HepG2 (cell line): ENCODE results near the gene ERF. TPM values are rescaled to one million over a fixed set of nuclear protein-coding genes. Genes with fewer than 3 reads are reported as not detected.

ENCODE experiments used
- ATAC-seq: fragments of 200-7000 bp; cut with Tn5 transposase; 3 replicates; pipeline ENCODE4 v1.9.1; 2020; ENCODE audit warnings: mild to moderate bottlenecking, moderate library complexity
- BruUV-seq: library from RNA; stranded (reverse); fragments of 400-500 nt; replicated peaks from 2 replicates; lab custom pipeline; 2021; lab: Mats Ljungman, UMichigan
- CTCF ChIA-PET: fragments of 300-600 bp; formaldehyde crosslinking; extraction: SDS; loops from one replicate; lab custom pipeline; 2021; ENCODE audit warnings: low total read pairs, inconsistent platforms, low intra/inter-chr PET ratio; lab: Yijun Ruan, JAX
- POLR2A ChIA-PET: fragments of 350-600 bp; sonication (Branson Sonifier 250); formaldehyde crosslinking; loops from one replicate; lab custom pipeline; 2020; ENCODE audit warnings: antibody characterized with exemption, inconsistent platforms; lab: Yijun Ruan, JAX
- DNase-seq: peaks from one replicate; pipeline ENCODE4 v3.0.0-alpha.2; 2015; ENCODE audit warnings: low spot score
- FAIRE-seq: peaks from 3 replicates; lab custom pipeline; 2011; peaks lifted over from hg19 to GRCh38; lab: Jason Lieb, UNC
- H2AFZ ChIP-seq: one replicate; pipeline ENCODE4 v1.6.1; 2011; ENCODE audit warnings: low read length, inconsistent platforms
- H3K27ac ChIP-seq: fragments of 300-600 bp; 3 replicates; pipeline ENCODE4 v1.8.0; 2011; ENCODE audit warnings: mixed run types, mild to moderate bottlenecking, mixed read lengths, low read length, inconsistent platforms; ENCODE audit not compliant: insufficient read depth; ENCODE audit errors: extremely low read length
- H3K27me3 ChIP-seq, 2 experiments: fragments of 200-600 bp in 1 of 2; 2 replicates in 1 of 2; 3 replicates in 1 of 2; pipeline versions ENCODE4 v1.6.0 to v1.8.0; 2011; ENCODE audit warnings: low read length in 2 of 2, mild to moderate bottlenecking in 2 of 2, moderate library complexity in 2 of 2, inconsistent platforms in 1 of 2; ENCODE audit not compliant: insufficient read depth in 2 of 2, control insufficient read depth in 1 of 2
- H3K36me3 ChIP-seq, 2 experiments: fragments of 200-600 bp in 1 of 2; replicated peaks in 1 of 2; 2 replicates in 1 of 2; 3 replicates in 1 of 2; pipeline versions ENCODE4 v1.5.1 to v1.8.0; 2011; ENCODE audit warnings: low read length in 2 of 2, inconsistent platforms in 1 of 2; ENCODE audit not compliant: insufficient read depth in 2 of 2, control insufficient read depth in 1 of 2
- H3K4me1 ChIP-seq: 2 replicates; pipeline ENCODE4 v1.5.1; 2012; ENCODE audit warnings: low read length, inconsistent platforms; ENCODE audit not compliant: insufficient read depth
- H3K4me2 ChIP-seq: 2 replicates; pipeline ENCODE4 v1.6.0; 2011; ENCODE audit warnings: low read depth, low read length, inconsistent platforms
- H3K4me3 ChIP-seq, 3 experiments: fragments of 200-600 bp in 1 of 3; sonication (generic), shearing (Covaris generic) in 1 of 3; replicated peaks in 1 of 3; 2 replicates each; pipeline ENCODE4 v1.5.1; 2011 to 2016; ENCODE audit warnings: low read length in 3 of 3, inconsistent platforms in 2 of 3, low read depth in 2 of 3, mild to moderate bottlenecking in 2 of 3, control low read depth in 1 of 3, mixed read lengths in 1 of 3; ENCODE audit not compliant: insufficient read depth in 1 of 3
- H3K79me2 ChIP-seq: one replicate; pipeline ENCODE4 v1.6.1; 2011; ENCODE audit warnings: low read length, inconsistent platforms; ENCODE audit not compliant: insufficient read depth
- H3K9ac ChIP-seq: 2 replicates; pipeline ENCODE4 v1.6.0; 2011; ENCODE audit warnings: mild to moderate bottlenecking, low read depth, low read length, inconsistent platforms; ENCODE audit not compliant: insufficient read depth
- H3K9me3 ChIP-seq: 2 replicates; pipeline ENCODE4 v1.5.1; 2012; ENCODE audit warnings: mild to moderate bottlenecking, low read length
- H4K20me1 ChIP-seq: 2 replicates; pipeline ENCODE4 v1.6.0; 2011; ENCODE audit warnings: inconsistent platforms, mild to moderate bottlenecking, low read length, moderate library complexity; ENCODE audit not compliant: insufficient read depth
- ETS1 ChIP-seq: sonication (generic); formaldehyde crosslinking; IDR thresholded peaks from 2 replicates; pipeline ENCODE4 v1.4.0; 2020; ENCODE audit warnings: missing genetic modification reagents
- RBFOX2 ChIP-seq: fragments of 200-400 bp; formaldehyde crosslinking; IDR thresholded peaks from 2 replicates; pipeline ENCODE4 v1.6.1; 2017; ENCODE audit warnings: low read depth, mild to moderate bottlenecking, low read length
- SIN3A ChIP-seq: IDR thresholded peaks from 2 replicates; pipeline ENCODE4 v1.6.1; 2011; ENCODE audit warnings: low read depth, mild to moderate bottlenecking, control low read depth, low read length, borderline replicate concordance
- SMARCC2 ChIP-seq: fragments of 450-650 bp; IDR thresholded peaks from 2 replicates; pipeline ENCODE4 v1.6.1; 2017; ENCODE audit warnings: antibody characterized with exemption, mild to moderate bottlenecking
- TEAD2 ChIP-seq: sonication (generic); formaldehyde crosslinking; IDR thresholded peaks from 2 replicates; pipeline ENCODE4 v1.9.0; 2021; ENCODE audit warnings: missing genetic modification reagents
- ZFP36L1 ChIP-seq: sonication (generic); formaldehyde crosslinking; IDR thresholded peaks from 2 replicates; pipeline ENCODE4 v1.8.0; 2022; ENCODE audit warnings: mild to moderate bottlenecking, missing genetic modification reagents, moderate library complexity
- ZNF34 ChIP-seq: sonication (generic); formaldehyde crosslinking; IDR thresholded peaks from 2 replicates; pipeline ENCODE4 v1.4.0; 2020; ENCODE audit warnings: mild to moderate bottlenecking, missing genetic modification reagents, borderline replicate concordance
- ZNF562 ChIP-seq: sonication (generic); formaldehyde crosslinking; IDR thresholded peaks from 2 replicates; pipeline ENCODE4 v1.8.0; 2022; ENCODE audit warnings: missing genetic modification reagents, borderline replicate concordance
- ZNF576 ChIP-seq: sonication (generic); formaldehyde crosslinking; IDR thresholded peaks from 2 replicates; pipeline ENCODE4 v1.4.0; 2020; ENCODE audit warnings: mild to moderate bottlenecking, missing genetic modification reagents
- WGBS: methylation state at CpG from one replicate; pipeline ENCODE4 v1.1.6; 2017; ENCODE audit warnings: low lambda C conversion rate; 5-methylcytosine and 5-hydroxymethylcytosine counted together
- in situ Hi-C: cut with HindIII; loops from 2 replicates; pipeline ENCODE4 v1.10.0; 2017; ENCODE audit warnings: low pct_unique_long_range_greater_than_20kb; ENCODE audit not compliant: extremely low pct_ligation_motif_present
- intact Hi-C: fragments of 100-400 bp; cut with micrococcal nuclease; formaldehyde crosslinking; loops from one replicate; pipeline ENCODE4 v1.10.0; 2022; ENCODE audit not compliant: unreplicated experiment
- polyA plus RNA-seq, 8 experiments: library from polyadenylated mRNA; depleted of rRNA in 3 of 8; stranded (reverse) in 7 of 8; unstranded in 1 of 8; fragments of >200 nt; fragmentation: Illumina TruSeq in 4 of 8; extraction: Trizol in 4 of 8; gene quantifications; 2 replicates each; pipeline versions ENCODE4 v1.2.1 to v1.2.3, GENCODE V29; 2011 to 2016; ENCODE audit warnings: low read depth in 4 of 8, missing spikeins in 1 of 8, mixed read lengths in 1 of 8; ENCODE audit not compliant: insufficient read depth in 1 of 8
- total RNA-seq, 5 experiments: library from RNA; depleted of rRNA; stranded (reverse); fragments of >200 nt; fragmentation: Illumina TruSeq; extraction: Trizol; gene quantifications; 2 replicates each; pipeline ENCODE4 v1.2.3, GENCODE V29; 2016; ENCODE audit warnings: low read depth in 1 of 5

The ERF gene
- total and polyA plus RNA-seq, 2 of the 13 experiments (the other 11 are each of a cell fraction or from before 2014, with no cell fraction given), result 67.1 to 69.9 TPM

DNA sequence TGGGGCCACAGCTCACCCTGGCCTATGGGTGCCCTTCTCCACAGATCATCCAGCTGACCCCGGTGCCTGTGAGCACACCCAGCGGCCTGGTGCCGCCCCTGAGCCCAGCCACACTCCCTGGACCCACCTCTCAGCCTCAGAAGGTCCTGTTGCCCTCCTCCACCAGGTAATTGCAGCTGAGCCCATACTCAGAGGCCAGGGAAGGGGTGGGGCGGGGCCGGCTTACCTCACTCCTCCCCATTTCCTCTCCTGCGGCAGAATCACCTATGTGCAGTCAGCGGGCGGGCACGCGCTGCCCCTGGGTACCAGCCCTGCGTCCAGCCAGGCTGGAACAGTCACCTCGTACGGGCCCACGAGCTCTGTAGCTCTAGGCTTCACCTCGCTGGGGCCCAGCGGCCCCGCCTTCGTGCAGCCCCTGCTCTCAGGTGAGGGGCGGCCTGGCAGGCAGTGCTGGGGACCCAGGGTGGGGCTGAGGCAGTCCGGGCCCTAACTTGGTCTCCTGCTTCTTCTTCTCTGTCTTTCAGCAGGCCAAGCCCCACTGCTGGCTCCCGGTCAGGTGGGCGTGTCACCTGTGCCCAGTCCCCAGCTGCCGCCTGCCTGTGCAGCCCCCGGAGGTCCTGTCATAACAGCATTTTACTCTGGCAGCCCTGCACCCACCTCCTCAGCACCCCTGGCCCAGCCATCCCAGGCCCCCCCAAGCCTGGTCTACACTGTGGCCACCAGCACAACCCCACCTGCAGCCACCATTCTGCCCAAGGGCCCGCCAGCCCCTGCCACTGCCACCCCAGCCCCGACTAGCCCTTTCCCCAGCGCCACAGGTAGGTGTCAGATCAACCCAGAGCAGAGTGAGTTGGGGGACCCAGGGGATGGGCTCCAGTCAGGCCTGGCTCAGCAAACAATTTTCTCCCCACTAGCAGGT is 37.4 kb upstream of the ERF start:
- Histone ChIP-seq H3K9me3 (no peaks in the 10 kb centered on the region), H2AFZ (no peak overlapping the region), H3K79me2 (no peaks in the 10 kb centered on the region), H3K4me2 (no peak overlapping the region), H3K4me1 (no peaks in the 10 kb centered on the region), H3K4me3 (no peak overlapping the region), H3K9ac (no peak overlapping the region), H3K36me3 (peaks cover 30 to 72% of the 10 kb centered on the region in 2 experiments; a peak in 4 of 5 replicates), H3K27me3 (no peaks in the 10 kb centered on the region), H3K27ac (no peak overlapping the region), H4K20me1 (no peaks in the 10 kb centered on the region)
- no peak for FAIRE-seq
- in situ Hi-C loops, result loop anchor here (5.0 kb wide), 1 partner anchor 160 kb away; the partner anchor contains the start of gene POU2F2
- no peak for TF ChIP-seq ZNF34
- no peak for TF ChIP-seq TEAD2 (CRISPR knock-in tag)
- no peak for TF ChIP-seq ZNF576
- TF ChIP-seq RBFOX2, result peak; percentile 43; the same call in 1 of the 2 replicates
- no peak for TF ChIP-seq ZNF562 (CRISPR knock-in tag)
- no peak for TF ChIP-seq ETS1 (CRISPR knock-in tag)
- TF ChIP-seq SIN3A, result no peak
- no peak for TF ChIP-seq SMARCC2
- TF ChIP-seq ZFP36L1 (CRISPR knock-in tag), result no peak
- CTCF ChIA-PET, result interaction anchor here (3.1 kb wide), 1 partner anchor 48 kb away, joined by 34 read pairs; no protein-coding TSS in a partner anchor
- DNase-seq, result no peak
- POLR2A ChIA-PET, result no interaction called here
- no peak for ATAC-seq
- intact Hi-C loops, result no loop called here
- 100% methylated on average over 17 of the region's 27 CpGs for WGBS
- no TSS peak for BruUV-seq
